GM11168 (cell line): Measurements from ENCODE around the gene TLR4.

Experiments used
- in situ Hi-C: fragments of 300-500 bp; cut with MboI; formaldehyde crosslinking; loops from one replicate; pipeline ENCODE4 v1.12.0; 2022; ENCODE audit warnings: low sequenced_read_pairs; ENCODE audit not compliant: unreplicated experiment

Gene TLR4

DNA sequence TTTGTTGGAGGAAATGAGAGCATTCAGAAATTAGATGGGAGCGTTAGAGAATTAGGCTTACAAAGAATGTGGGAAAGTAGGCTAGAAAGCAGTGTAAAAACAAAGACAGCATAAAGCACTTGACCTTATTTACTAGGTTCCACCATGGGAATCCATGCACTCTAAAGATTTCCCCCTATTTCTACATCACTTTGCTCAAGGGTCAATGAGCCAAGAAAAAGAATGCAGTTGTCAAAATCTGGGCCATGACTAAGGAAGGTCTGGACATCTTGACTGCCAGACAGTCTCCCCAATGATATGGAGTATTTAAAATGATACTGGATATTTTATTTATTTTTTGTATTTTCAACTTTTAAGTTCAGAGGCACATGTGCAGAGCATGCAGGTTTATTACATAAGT lies 3.4 kb downstream of the TLR4 start:
- in situ Hi-C loops, result no loop called here

- in situ Hi-C loops, result no loop called here
Observed at GRCh38 chr9:117709936-117710335, 5.7 kb downstream of the TLR4 start.

DNA sequence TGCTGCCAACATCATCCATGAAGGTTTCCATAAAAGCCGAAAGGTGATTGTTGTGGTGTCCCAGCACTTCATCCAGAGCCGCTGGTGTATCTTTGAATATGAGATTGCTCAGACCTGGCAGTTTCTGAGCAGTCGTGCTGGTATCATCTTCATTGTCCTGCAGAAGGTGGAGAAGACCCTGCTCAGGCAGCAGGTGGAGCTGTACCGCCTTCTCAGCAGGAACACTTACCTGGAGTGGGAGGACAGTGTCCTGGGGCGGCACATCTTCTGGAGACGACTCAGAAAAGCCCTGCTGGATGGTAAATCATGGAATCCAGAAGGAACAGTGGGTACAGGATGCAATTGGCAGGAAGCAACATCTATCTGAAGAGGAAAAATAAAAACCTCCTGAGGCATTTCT lies 10.1 kb downstream of the TLR4 start:
- in situ Hi-C loops, result no loop called here

GRCh38 chr9:117715411-117715989 lies 11.3 kb downstream of the TLR4 start:
- in situ Hi-C loops, result no loop called here

- in situ Hi-C loops, result no loop called here
Observed at GRCh38 chr9:117718085-117718484, 13.9 kb downstream of the TLR4 start.

DNA sequence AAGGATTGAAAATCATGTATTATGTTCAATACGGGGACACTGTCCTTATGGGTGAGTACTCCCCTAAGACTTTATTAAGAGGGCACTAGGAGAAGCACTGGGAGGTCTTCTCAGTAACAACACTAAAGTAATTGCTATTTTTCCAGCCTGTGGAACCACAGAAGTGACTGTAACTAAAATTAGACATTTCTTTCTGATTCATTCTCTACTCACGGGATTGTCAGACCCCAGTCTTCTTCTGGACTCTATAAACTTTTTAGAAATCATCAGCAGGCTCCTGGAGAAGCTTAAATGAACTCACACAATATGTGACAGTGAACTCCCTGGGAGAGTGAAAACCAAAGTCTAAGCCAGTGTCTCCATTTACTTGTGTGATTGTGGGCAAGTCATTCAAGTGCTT lies 14.5 kb downstream of the TLR4 start:
- in situ Hi-C loops, result no loop called here

DNA sequence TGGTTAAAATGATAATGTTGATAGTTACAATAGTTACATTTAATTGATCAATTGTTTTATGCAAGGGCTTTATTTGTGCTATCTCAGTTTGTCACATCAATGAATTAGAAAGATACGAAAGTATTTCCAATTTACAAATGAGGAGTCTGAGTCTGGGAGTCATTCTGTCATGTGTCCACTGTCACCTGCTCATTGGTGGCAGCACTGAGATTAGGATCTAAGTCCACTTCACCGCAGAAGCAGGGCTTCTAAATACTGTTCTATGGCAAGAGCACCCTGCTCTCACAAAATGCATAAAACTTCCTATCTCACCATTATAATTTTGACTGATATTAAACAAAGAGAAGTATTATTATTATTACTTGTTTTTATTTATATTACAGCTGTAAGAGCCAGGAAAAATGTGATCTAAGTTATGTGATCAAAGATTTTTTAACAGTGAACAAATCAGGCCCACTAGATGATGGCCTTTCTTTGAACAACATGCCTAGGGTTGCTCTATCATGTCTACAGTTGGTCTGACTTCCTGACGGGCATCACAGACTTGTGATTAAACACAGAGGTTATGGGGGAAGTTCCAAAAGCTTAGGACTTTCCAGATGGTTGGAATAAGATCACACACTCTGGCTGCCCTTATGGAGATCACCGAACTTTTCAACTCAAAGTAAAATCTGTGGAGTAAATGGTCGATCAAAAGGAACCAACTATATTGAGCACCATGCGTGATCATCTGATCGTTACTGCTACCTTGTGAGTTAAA lies 15.1 kb downstream of the TLR4 start:
- in situ Hi-C loops, result no loop called here

- in situ Hi-C loops, result no loop called here
Observed at GRCh38 chr9:117720066-117720465, 15.9 kb downstream of the TLR4 start.

DNA sequence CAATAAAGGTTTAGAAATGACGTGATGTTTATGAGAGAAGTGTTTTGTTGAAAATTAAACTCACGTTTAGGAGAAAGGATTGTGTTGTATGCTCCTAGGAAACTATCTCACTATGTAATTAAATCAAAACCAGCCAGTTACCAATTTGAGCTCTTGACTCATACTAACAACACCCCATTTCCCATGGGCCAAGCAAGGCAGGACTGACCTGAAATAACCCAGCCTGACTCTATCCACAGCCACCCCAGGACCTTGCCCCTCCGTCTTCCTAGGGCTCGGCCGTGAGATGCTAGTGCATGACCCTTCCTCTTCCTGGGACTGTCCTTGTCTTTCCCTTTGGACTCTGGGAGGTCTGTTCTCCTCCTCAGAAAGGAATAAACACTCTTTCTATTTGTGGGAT lies 16.4 kb downstream of the TLR4 start:
- in situ Hi-C loops, result no loop called here

- in situ Hi-C loops, result no loop called here
Observed at GRCh38 chr9:117720987-117721386, 16.8 kb downstream of the TLR4 start.

GRCh38 chr9:117722108-117722761 lies 18.0 kb downstream of the TLR4 start:
- in situ Hi-C loops, result no loop called here

GRCh38 chr9:117723986-117724625 lies 19.9 kb downstream of the TLR4 start:
- in situ Hi-C loops, result no loop called here

- in situ Hi-C loops, result no loop called here
Observed at GRCh38 chr9:117725426-117725887, 21.3 kb downstream of the TLR4 start.

DNA sequence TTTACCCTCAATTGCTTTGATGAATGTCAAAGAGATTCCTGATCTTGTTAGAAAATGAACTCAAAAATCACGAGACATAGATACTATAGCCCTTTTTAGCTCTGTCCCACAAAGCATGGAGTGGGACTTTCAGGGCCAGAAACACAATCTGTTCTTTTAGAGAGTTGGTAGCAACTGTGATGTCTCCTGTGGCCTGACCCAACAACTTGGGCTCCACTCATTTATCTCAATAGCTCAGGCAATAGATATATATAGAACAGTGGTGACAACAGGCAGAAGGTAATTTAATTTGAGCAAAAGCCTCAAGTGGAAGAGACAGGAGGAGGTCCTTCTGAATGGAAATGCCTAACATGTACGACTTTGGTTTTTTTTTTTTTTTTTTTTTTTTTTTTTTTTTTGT lies 25.2 kb downstream of the TLR4 start:
- in situ Hi-C loops, result no loop called here

DNA sequence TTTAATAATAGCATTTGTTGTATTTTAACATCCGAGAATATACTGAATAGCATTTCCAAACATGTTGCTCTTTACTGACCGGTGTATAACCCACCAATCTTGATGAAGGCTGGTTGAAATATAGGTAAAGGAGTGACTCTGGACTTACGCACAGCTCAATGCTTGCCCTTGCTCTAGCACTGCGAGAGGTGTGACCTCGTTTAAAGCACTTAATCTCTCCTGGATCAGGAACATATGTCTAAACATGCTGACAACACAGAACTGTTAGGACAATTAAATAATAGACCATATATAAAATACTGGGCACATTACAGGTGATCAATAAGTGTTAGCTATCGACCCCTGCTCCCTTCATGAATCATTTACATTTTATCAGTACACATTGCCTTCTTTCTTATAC lies 28.3 kb downstream of the TLR4 start:
- in situ Hi-C loops, result no loop called here

DNA sequence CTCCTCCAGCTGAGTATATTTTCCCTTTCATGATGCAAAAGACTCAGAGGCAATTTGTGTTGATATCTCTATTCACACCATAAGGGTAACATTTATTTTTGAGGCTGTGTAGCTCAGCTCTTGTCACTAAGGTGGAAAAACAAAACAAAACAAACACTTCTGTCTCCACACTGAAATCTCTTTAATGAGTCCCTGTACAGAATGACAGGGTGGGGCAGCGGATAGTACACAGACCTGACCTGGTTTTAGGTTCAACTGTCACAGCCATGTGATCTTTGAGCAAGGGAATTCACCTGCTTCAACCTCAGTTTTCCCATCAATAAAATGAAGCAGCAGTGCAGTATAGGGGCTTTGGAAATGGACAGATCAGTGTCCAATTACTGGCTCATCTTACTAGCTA lies 29.3 kb downstream of the TLR4 start:
- in situ Hi-C loops, result no loop called here

DNA sequence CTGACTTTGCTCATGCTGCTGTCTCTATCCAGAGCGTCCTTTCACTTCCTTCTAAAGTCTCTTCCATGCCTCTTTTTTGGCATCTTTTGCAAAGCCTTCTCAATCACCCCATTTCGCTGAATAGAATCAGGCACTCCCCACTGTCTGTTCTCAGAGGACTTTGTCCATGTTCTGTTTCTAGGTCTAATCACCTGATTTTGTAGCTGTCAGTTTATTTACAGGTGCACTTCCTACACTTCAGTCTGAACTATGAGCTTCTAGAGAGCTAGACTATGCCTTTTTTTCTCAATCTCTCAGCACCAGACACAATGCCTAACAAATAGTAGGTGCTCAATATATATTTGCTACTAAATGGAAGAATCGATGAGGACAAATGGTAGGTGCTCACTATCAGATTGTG lies 29.9 kb downstream of the TLR4 start:
- in situ Hi-C loops, result no loop called here

DNA sequence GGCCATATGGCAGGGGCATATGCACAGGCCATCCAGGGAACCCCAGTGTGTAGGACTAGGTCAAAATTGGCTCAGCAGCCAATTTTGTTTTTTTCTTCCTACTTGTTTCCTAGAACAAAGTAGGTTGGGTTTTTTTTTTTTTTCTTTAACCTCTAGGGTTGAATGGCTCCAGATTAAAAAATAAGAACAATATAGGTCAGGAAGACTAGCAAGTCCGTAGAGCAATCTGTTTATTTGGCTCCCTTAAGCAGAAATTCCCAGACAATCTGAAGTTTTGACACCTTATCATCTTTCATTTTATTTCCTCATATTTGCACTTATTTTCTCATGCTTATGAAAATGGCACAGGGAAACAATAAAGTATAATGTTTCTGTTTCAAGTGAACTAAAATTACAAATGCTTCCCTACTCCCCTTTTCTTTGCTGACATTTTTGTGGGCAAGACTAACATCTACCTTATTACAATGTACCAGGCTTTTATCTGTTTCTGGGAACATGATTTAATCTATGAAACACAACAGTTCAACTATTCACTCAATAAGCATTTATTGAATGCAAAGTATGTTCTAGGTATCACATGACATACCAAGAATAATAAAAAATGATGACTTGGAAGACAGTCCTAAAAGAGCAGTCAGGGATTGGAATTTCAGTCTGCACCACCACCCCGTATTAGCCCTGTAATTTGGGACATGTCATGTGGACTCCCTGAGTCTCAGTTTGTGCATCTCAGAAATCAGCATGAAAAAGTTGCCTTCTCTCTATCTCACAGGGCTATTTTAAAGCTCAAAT lies 30.5 kb downstream of the TLR4 start:
- in situ Hi-C loops, result no loop called here

- in situ Hi-C loops, result no loop called here
Observed at GRCh38 chr9:117737721-117738226, 33.6 kb downstream of the TLR4 start.

DNA sequence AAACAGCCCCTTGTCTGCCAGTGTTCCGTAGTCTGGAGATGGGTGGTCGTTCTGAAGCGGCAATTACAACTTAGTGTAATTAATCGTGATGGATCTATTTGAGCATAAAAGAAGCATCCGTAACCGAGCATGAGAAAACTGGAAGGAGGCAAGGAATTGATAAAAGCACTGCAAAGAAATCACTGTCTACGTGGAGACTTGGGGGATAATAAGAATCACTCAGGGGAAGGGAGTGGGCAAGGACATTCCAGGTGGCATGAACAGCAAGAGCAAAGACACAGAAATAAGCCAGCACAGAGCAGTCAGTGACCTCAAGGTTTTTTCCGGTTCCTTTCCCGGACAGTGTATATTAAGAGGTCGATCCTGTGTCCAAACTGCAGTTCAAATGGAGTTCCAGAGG lies 35.0 kb downstream of the TLR4 start:
- in situ Hi-C loops, result no loop called here
